ENCODE measurements around the gene COX8C.

The COX8C gene

GRCh38 chr14:93332853-93333630 lies 13.9 kb upstream of the COX8C start, which contains the start of gene BTBD7 (continued):
- TF ChIP-seq ZNF561 (tag by site-specific recombination; IDR thresholded peaks at IDR 0.05; ENCODE audit: borderline replicate concordance) (peak; percentile 28; the same call in 1 of the 2 replicates), ZFP3 (tag by site-specific recombination; IDR thresholded peaks at IDR 0.05; ENCODE audit: low read depth) (no peak), ZNF48 (tag by site-specific recombination; IDR thresholded peaks at IDR 0.05) (no peak), ZNF433 (tag by site-specific recombination; IDR thresholded peaks at IDR 0.05; ENCODE audit: low read depth) (no peak), ZNF426 (tag by site-specific recombination; IDR thresholded peaks at IDR 0.05) (no peak), ZNF132 (tag by site-specific recombination; IDR thresholded peaks at IDR 0.05; ENCODE audit: borderline replicate concordance) (no peak)

- ChIA-PET POLR2A (no interaction called here), CTCF (no interaction called here)
- Histone ChIP-seq H3K4me1 (ENCODE audit: control insufficient read depth, insufficient read depth, low read length) (no peaks in the 10 kb centered on the region), H3K27ac (ENCODE audit: extremely low read depth, low read depth, low read length) (peak overlapping the region; percentile 67; the same call in 1 of the 2 replicates), H3K36me3 (ENCODE audit: control insufficient read depth in 2 of 2, insufficient read depth in 1 of 2, low read length in 2 of 2) (no peaks in the 10 kb centered on the region; a peak in 1 of 3 replicates), H3K9me3 (ENCODE audit: control insufficient read depth, insufficient read depth, low read depth, low read length) (no peaks in the 10 kb centered on the region), H3K4me3 (ENCODE audit: low read depth, low read length) (peak overlapping the region; percentile 64)
- TF ChIP-seq ZNF341 (tag by site-specific recombination; IDR thresholded peaks at IDR 0.05; ENCODE audit: low read depth): peak; percentile 73
- TF ChIP-seq ZNF843 (tag by site-specific recombination; IDR thresholded peaks at IDR 0.05): no peak
These were observed 13.3 kb upstream of the COX8C start for GRCh38 chr14:93333631-93334103.

DNA sequence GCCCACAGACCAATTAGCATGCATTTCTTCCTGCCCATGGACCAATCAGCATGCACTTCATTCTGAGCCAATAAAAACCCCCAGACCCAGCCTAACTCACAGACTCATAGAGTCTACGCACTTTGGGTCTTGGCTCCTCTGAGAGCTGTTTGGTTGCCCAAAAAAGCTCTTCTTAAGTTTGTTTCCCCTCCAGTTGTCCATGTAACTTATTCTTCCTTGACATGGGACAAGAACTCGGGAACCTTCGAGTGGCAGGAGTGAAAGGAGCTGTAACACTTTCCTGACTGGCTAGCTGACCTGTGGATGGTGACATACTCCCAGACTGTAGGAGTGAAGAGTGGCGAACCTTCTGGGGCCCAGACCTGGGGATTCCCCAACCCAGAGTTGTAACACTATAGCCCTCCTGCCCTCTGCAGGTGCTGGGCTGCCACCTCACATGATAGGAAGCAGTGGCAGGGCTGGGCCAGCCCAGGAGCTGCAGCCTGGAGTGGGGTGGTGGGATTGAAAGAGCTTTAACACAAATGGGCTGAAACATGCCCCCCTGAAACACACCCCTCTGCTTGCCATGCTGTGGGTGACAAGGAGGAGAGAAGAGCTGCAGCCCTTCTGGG lies 9.7 kb upstream of the COX8C start:
- Histone ChIP-seq H3K36me3 (ENCODE audit: control insufficient read depth in 2 of 2, insufficient read depth in 1 of 2, low read length in 2 of 2) (no peaks in the 10 kb centered on the region), H3K4me3 (ENCODE audit: low read depth, low read length) (no peak overlapping the region), H3K4me1 (ENCODE audit: control insufficient read depth, insufficient read depth, low read length) (no peaks in the 10 kb centered on the region), H3K27ac (ENCODE audit: extremely low read depth, low read depth, low read length) (no peak overlapping the region), H3K9me3 (ENCODE audit: control insufficient read depth, insufficient read depth, low read depth, low read length) (no peaks in the 10 kb centered on the region)
- POLR2A ChIA-PET: no interaction called here
- CTCF ChIA-PET: no interaction called here
- TF ChIP-seq SETDB1 (IDR thresholded peaks at IDR 0.05; ENCODE audit: insufficient read length, low read length) (peak; percentile 71), ZNF133 (tag by site-specific recombination; IDR thresholded peaks at IDR 0.05) (no peak)

DNA sequence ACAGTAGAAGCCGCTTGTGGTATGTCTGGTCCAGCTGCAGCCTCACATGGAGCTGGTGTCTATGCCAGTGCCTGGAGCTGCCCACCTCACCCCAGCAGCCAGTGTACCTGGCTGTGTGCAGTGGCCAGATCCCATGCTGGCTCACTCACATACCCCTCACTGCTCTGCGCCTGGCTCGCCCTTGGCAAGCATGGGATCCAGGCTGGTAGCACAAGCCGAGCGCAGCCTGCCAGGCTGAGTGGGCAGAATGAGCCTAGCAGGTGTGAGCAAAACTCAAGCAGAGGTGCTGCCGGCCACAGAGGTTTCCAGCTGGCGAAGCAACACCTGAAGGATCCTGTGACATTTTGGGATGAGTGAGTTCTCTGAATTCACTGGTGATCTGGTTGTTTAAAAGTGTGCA lies 9.1 kb upstream of the COX8C start:
- Histone ChIP-seq H3K9me3 (ENCODE audit: control insufficient read depth, insufficient read depth, low read depth, low read length) (no peaks in the 10 kb centered on the region), H3K27ac (ENCODE audit: extremely low read depth, low read depth, low read length) (no peak overlapping the region), H3K36me3 (ENCODE audit: control insufficient read depth in 2 of 2, insufficient read depth in 1 of 2, low read length in 2 of 2) (no peaks in the 10 kb centered on the region), H3K4me3 (ENCODE audit: low read depth, low read length) (no peak overlapping the region), H3K4me1 (ENCODE audit: control insufficient read depth, insufficient read depth, low read length) (no peaks in the 10 kb centered on the region)
- ChIA-PET POLR2A (no interaction called here), CTCF (interaction anchor here (0.7 kb wide), 1 partner anchor 95 kb away, joined by 5 read pairs; no protein-coding TSS in a partner anchor)
- no peak for TF ChIP-seq PRDM2 (tag by site-specific recombination; IDR thresholded peaks at IDR 0.05; ENCODE audit: borderline replicate concordance)

All from HEK293 (cell line).